Vagina (tissue), 2 donors: ENCODE results near the gene MS4A13.

Experiments used
- POLR2A ChIP-seq, 2 donors: fragments of 450-650 bp; IDR thresholded peaks; one replicate each; pipeline ENCODE4 v1.6.1; 2017; ENCODE audit warnings: antibody characterized with exemption in 2 of 2, mild to moderate bottlenecking in 2 of 2, moderate library complexity in 2 of 2
- POLR2AphosphoS5 ChIP-seq, 2 donors: sonication (generic); formaldehyde crosslinking; IDR thresholded peaks; one replicate each; pipeline ENCODE4 v1.9.0; 2017; ENCODE audit warnings: antibody characterized with exemption in 2 of 2, mild to moderate bottlenecking in 2 of 2, low read depth in 1 of 2; ENCODE audit not compliant: insufficient read depth in 1 of 2
- TF ChIP-seq, protein P1 (sequence below), 3 experiments: fragments of 450-650 bp in 2 of 3; fragments of 200-600 bp in 1 of 3; sonication (generic) in 1 of 3; IDR thresholded peaks; one replicate each; pipeline ENCODE4 v1.5.1; 2017 to 2019; ENCODE audit warnings: antibody characterized with exemption in 3 of 3, mild to moderate bottlenecking in 2 of 3, moderate library complexity in 2 of 3

GRCh38 chr11:60561254-60561653 is 46.1 kb downstream of the MS4A13 start:
- TF ChIP-seq, protein P1, sequence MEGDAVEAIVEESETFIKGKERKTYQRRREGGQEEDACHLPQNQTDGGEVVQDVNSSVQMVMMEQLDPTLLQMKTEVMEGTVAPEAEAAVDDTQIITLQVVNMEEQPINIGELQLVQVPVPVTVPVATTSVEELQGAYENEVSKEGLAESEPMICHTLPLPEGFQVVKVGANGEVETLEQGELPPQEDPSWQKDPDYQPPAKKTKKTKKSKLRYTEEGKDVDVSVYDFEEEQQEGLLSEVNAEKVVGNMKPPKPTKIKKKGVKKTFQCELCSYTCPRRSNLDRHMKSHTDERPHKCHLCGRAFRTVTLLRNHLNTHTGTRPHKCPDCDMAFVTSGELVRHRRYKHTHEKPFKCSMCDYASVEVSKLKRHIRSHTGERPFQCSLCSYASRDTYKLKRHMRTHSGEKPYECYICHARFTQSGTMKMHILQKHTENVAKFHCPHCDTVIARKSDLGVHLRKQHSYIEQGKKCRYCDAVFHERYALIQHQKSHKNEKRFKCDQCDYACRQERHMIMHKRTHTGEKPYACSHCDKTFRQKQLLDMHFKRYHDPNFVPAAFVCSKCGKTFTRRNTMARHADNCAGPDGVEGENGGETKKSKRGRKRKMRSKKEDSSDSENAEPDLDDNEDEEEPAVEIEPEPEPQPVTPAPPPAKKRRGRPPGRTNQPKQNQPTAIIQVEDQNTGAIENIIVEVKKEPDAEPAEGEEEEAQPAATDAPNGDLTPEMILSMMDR (IDR thresholded peaks at IDR 0.05), result no peak
- TF ChIP-seq POLR2A (IDR thresholded peaks at IDR 0.05), result no peak
- TF ChIP-seq POLR2AphosphoS5 (IDR thresholded peaks at IDR 0.05; ENCODE audit: insufficient read depth in 1 of 2, low read depth in 1 of 2), result no peak
